ENCODE measurements around the gene HAUS7.

- TF ChIP-seq POLR2A (IDR thresholded peaks at IDR 0.05; ENCODE audit: low read depth, low read length): no peak
- TF ChIP-seq POLR2AphosphoS5 (IDR thresholded peaks at IDR 0.05; ENCODE audit: low read depth, low read length): no peak
Observed at GRCh38 chrX:153433161-153433680, 37.2 kb downstream of the HAUS7 start.
